ENCODE data around the gene KANSL2.

DNA sequence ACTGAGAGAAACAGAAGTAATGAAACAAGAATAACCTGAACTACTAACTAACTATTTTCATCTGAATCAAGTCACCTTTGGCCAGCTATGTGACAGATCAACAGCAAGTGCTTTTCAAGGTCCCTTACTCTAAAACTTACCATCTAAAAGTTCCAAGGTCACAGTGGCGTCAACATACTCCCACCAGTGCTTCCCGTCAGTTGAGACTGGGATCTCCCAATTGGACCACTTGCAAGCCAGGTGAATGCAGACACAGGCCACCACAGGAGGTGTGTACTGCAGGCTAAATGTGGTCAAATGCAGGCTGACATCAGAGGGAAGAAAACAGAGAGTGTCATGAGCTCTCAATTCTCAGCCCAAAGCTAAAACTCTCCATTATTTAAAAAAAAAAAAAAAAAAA, 13.8 kb upstream of the KANSL2 start:
- TF ChIP-seq, protein P1, sequence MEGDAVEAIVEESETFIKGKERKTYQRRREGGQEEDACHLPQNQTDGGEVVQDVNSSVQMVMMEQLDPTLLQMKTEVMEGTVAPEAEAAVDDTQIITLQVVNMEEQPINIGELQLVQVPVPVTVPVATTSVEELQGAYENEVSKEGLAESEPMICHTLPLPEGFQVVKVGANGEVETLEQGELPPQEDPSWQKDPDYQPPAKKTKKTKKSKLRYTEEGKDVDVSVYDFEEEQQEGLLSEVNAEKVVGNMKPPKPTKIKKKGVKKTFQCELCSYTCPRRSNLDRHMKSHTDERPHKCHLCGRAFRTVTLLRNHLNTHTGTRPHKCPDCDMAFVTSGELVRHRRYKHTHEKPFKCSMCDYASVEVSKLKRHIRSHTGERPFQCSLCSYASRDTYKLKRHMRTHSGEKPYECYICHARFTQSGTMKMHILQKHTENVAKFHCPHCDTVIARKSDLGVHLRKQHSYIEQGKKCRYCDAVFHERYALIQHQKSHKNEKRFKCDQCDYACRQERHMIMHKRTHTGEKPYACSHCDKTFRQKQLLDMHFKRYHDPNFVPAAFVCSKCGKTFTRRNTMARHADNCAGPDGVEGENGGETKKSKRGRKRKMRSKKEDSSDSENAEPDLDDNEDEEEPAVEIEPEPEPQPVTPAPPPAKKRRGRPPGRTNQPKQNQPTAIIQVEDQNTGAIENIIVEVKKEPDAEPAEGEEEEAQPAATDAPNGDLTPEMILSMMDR (conservative IDR thresholded peaks at IDR 0.05; ENCODE audit: low read depth, low read length): no peak
- no peak for TF ChIP-seq POLR2A (IDR thresholded peaks at IDR 0.05; ENCODE audit: low read depth, low read length)
- TF ChIP-seq SMC3 (IDR thresholded peaks at IDR 0.05; ENCODE audit: low read depth, low read length): no peak

All from IMR-90 (cell line).